Bronchial epithelial cell (primary cell): Measurements from ENCODE around the gene FNIP2. TPM values are rescaled to one million over a fixed set of nuclear protein-coding genes. Genes with fewer than 3 reads are reported as not detected.

Experiments used
- DNase-seq: peaks from one replicate; pipeline ENCODE4 v3.0.0-alpha.2; 2010; ENCODE audit warnings: low read depth
- FAIRE-seq: peaks from 2 replicates; lab custom pipeline; 2011; peaks lifted over from hg19 to GRCh38; lab: Jason Lieb, UNC
- H3K27me3 ChIP-seq: 2 replicates; pipeline ENCODE4 v1.5.1; 2011; ENCODE audit warnings: low read length; ENCODE audit not compliant: control insufficient read depth, insufficient read depth
- H3K36me3 ChIP-seq: 2 replicates; pipeline ENCODE4 v1.5.1; 2011; ENCODE audit warnings: low read length; ENCODE audit not compliant: control insufficient read depth, insufficient read depth
- H3K4me3 ChIP-seq: 2 replicates; pipeline ENCODE4 v1.5.1; 2011; ENCODE audit warnings: mild to moderate bottlenecking, low read depth, low read length, control low read depth
- CTCF ChIP-seq: IDR thresholded peaks from 2 replicates; pipeline ENCODE4 v1.5.1; 2011; ENCODE audit warnings: mild to moderate bottlenecking, moderate library complexity, low read length, control low read depth, inconsistent platforms; ENCODE audit not compliant: insufficient read depth, severe bottlenecking
- total RNA-seq: library from RNA; depleted of rRNA; stranded (reverse); fragments of >200 nt; gene quantifications from 2 replicates; pipeline ENCODE4 v1.2.1, GENCODE V29; 2014

Gene FNIP2
- total RNA-seq, 1 donor from 2014 or later = 16.6 TPM

GRCh38 chr4:158798062-158798461 lies 29.2 kb downstream of the FNIP2 start:
- no peak overlapping the region for H3K4me3 ChIP-seq
- no peak for FAIRE-seq
- TF ChIP-seq CTCF = no peak

GRCh38 chr4:158799013-158799770 lies 30.4 kb downstream of the FNIP2 start:
- no peak for TF ChIP-seq CTCF
- H3K27me3 ChIP-seq = no peaks in the 10 kb centered on the region
- no peak overlapping the region for H3K4me3 ChIP-seq

More at GRCh38 chr4:158798062-158798461, 29.2 kb downstream of the FNIP2 start:
- Histone ChIP-seq H3K36me3 (no peaks in the 10 kb centered on the region), H3K27me3 (no peaks in the 10 kb centered on the region)
- no peak for DNase-seq

GRCh38 chr4:158799856-158800255 lies 31.0 kb downstream of the FNIP2 start:
- H3K27me3 ChIP-seq = no peaks in the 10 kb centered on the region
- H3K36me3 ChIP-seq = no peaks in the 10 kb centered on the region
- TF ChIP-seq CTCF = no peak
- no peak for DNase-seq
- H3K4me3 ChIP-seq = no peak overlapping the region
- no peak for FAIRE-seq

More at GRCh38 chr4:158799013-158799770, 30.4 kb downstream of the FNIP2 start:
- H3K36me3 ChIP-seq = no peaks in the 10 kb centered on the region
- DNase-seq = no peak
- no peak for FAIRE-seq

- TF ChIP-seq CTCF = no peak
- Histone ChIP-seq H3K4me3 (no peak overlapping the region), H3K36me3 (no peaks in the 10 kb centered on the region), H3K27me3 (no peaks in the 10 kb centered on the region)
- FAIRE-seq (no peak), DNase-seq (no peak)
These were observed 32.2 kb downstream of the FNIP2 start for GRCh38 chr4:158801066-158801465.

- FAIRE-seq = peak; percentile 40
- no peak for DNase-seq
- H3K4me3 ChIP-seq = no peak overlapping the region
- no peaks in the 10 kb centered on the region for H3K36me3 ChIP-seq
- TF ChIP-seq CTCF = no peak
- H3K27me3 ChIP-seq = no peaks in the 10 kb centered on the region
These were observed 32.9 kb downstream of the FNIP2 start for GRCh38 chr4:158801677-158802076.
